ENCODE measurements around the gene ST3GAL3.

- no peak for TF ChIP-seq CTCF (IDR thresholded peaks at IDR 0.05)
- no peak for TF ChIP-seq POLR2A (IDR thresholded peaks at IDR 0.05)
Observed at GRCh38 chr1:43900386-43900785, 193.1 kb downstream of the ST3GAL3 start.

All from right lobe of liver (tissue), 4 donors.